HepG2 (cell line): Measurements from ENCODE around the gene GJB5. TPM values are rescaled to one million over a fixed set of nuclear protein-coding genes. Genes with fewer than 3 reads are reported as not detected.
A peak's percentile ranks its signal among the peaks of the same experiment; 100 is the strongest.

ENCODE experiments used
- ATAC-seq: fragments of 200-7000 bp; cut with Tn5 transposase; 3 replicates; pipeline ENCODE4 v1.9.1; 2020; ENCODE audit warnings: mild to moderate bottlenecking, moderate library complexity
- BruUV-seq: library from RNA; stranded (reverse); fragments of 400-500 nt; replicated peaks from 2 replicates; lab custom pipeline; 2021; lab: Mats Ljungman, UMichigan
- CTCF ChIA-PET: fragments of 300-600 bp; formaldehyde crosslinking; extraction: SDS; loops from one replicate; lab custom pipeline; 2021; ENCODE audit warnings: low total read pairs, inconsistent platforms, low intra/inter-chr PET ratio; lab: Yijun Ruan, JAX
- POLR2A ChIA-PET: fragments of 350-600 bp; sonication (Branson Sonifier 250); formaldehyde crosslinking; loops from one replicate; lab custom pipeline; 2020; ENCODE audit warnings: antibody characterized with exemption, inconsistent platforms; lab: Yijun Ruan, JAX
- DNase-seq: peaks from one replicate; pipeline ENCODE4 v3.0.0-alpha.2; 2015; ENCODE audit warnings: low spot score
- FAIRE-seq: peaks from 3 replicates; lab custom pipeline; 2011; peaks lifted over from hg19 to GRCh38; lab: Jason Lieb, UNC
- H2AFZ ChIP-seq: one replicate; pipeline ENCODE4 v1.6.1; 2011; ENCODE audit warnings: low read length, inconsistent platforms
- H3K27ac ChIP-seq: fragments of 300-600 bp; 3 replicates; pipeline ENCODE4 v1.8.0; 2011; ENCODE audit warnings: mixed run types, mild to moderate bottlenecking, mixed read lengths, low read length, inconsistent platforms; ENCODE audit not compliant: insufficient read depth; ENCODE audit errors: extremely low read length
- H3K27me3 ChIP-seq, 2 experiments: fragments of 200-600 bp in 1 of 2; 2 replicates in 1 of 2; 3 replicates in 1 of 2; pipeline versions ENCODE4 v1.6.0 to v1.8.0; 2011; ENCODE audit warnings: low read length in 2 of 2, mild to moderate bottlenecking in 2 of 2, moderate library complexity in 2 of 2, inconsistent platforms in 1 of 2; ENCODE audit not compliant: insufficient read depth in 2 of 2, control insufficient read depth in 1 of 2
- H3K36me3 ChIP-seq, 2 experiments: fragments of 200-600 bp in 1 of 2; replicated peaks in 1 of 2; 2 replicates in 1 of 2; 3 replicates in 1 of 2; pipeline versions ENCODE4 v1.5.1 to v1.8.0; 2011; ENCODE audit warnings: low read length in 2 of 2, inconsistent platforms in 1 of 2; ENCODE audit not compliant: insufficient read depth in 2 of 2, control insufficient read depth in 1 of 2
- H3K4me1 ChIP-seq: 2 replicates; pipeline ENCODE4 v1.5.1; 2012; ENCODE audit warnings: low read length, inconsistent platforms; ENCODE audit not compliant: insufficient read depth
- H3K4me2 ChIP-seq: 2 replicates; pipeline ENCODE4 v1.6.0; 2011; ENCODE audit warnings: low read depth, low read length, inconsistent platforms
- H3K4me3 ChIP-seq, 3 experiments: fragments of 200-600 bp in 1 of 3; sonication (generic), shearing (Covaris generic) in 1 of 3; replicated peaks in 1 of 3; 2 replicates each; pipeline ENCODE4 v1.5.1; 2011 to 2016; ENCODE audit warnings: low read length in 3 of 3, inconsistent platforms in 2 of 3, low read depth in 2 of 3, mild to moderate bottlenecking in 2 of 3, control low read depth in 1 of 3, mixed read lengths in 1 of 3; ENCODE audit not compliant: insufficient read depth in 1 of 3
- H3K79me2 ChIP-seq: one replicate; pipeline ENCODE4 v1.6.1; 2011; ENCODE audit warnings: low read length, inconsistent platforms; ENCODE audit not compliant: insufficient read depth
- H3K9ac ChIP-seq: 2 replicates; pipeline ENCODE4 v1.6.0; 2011; ENCODE audit warnings: mild to moderate bottlenecking, low read depth, low read length, inconsistent platforms; ENCODE audit not compliant: insufficient read depth
- H3K9me3 ChIP-seq: 2 replicates; pipeline ENCODE4 v1.5.1; 2012; ENCODE audit warnings: mild to moderate bottlenecking, low read length
- H4K20me1 ChIP-seq: 2 replicates; pipeline ENCODE4 v1.6.0; 2011; ENCODE audit warnings: inconsistent platforms, mild to moderate bottlenecking, low read length, moderate library complexity; ENCODE audit not compliant: insufficient read depth
- MED8 ChIP-seq: sonication (generic); formaldehyde crosslinking; IDR thresholded peaks from 2 replicates; pipeline ENCODE4 v1.8.1; 2023; ENCODE audit warnings: mild to moderate bottlenecking, missing genetic modification reagents; ENCODE audit not compliant: insufficient replicate concordance
- NFE2L2 ChIP-seq: fragments of 150-350 bp; IDR thresholded peaks from 2 replicates; pipeline ENCODE4 v1.6.1; 2014; ENCODE audit warnings: low read length
- PHF20 ChIP-seq: sonication (generic); formaldehyde crosslinking; IDR thresholded peaks from 2 replicates; pipeline ENCODE4 v1.5.0; 2020; ENCODE audit warnings: mild to moderate bottlenecking, missing genetic modification reagents
- SNAPC2 ChIP-seq: sonication (generic); formaldehyde crosslinking; IDR thresholded peaks from 2 replicates; pipeline ENCODE4 v1.8.1; 2022; ENCODE audit warnings: mild to moderate bottlenecking, missing genetic modification reagents
- TGIF2 ChIP-seq: IDR thresholded peaks from 2 replicates; pipeline ENCODE4 v1.6.1; 2016; ENCODE audit warnings: control low read depth, missing compliant biosample characterization
- U2AF1 ChIP-seq: fragments of 200-400 bp; formaldehyde crosslinking; optimal IDR thresholded peaks from 2 replicates; pipeline ENCODE3; 2017; ENCODE audit warnings: mild to moderate bottlenecking, low read depth, low read length
- ZNF251 ChIP-seq: sonication (generic); formaldehyde crosslinking; IDR thresholded peaks from 2 replicates; pipeline ENCODE4 v1.9.0; 2021; ENCODE audit warnings: mild to moderate bottlenecking, missing genetic modification reagents
- ZNF263 ChIP-seq: sonication (generic); formaldehyde crosslinking; IDR thresholded peaks from 2 replicates; pipeline ENCODE4 v1.4.0; 2020; ENCODE audit warnings: missing genetic modification reagents
- ZNF549 ChIP-seq: sonication (generic); formaldehyde crosslinking; IDR thresholded peaks from 2 replicates; pipeline ENCODE4 v1.5.0; 2020; ENCODE audit warnings: missing genetic modification reagents
- ZZZ3 ChIP-seq: sonication (generic); formaldehyde crosslinking; IDR thresholded peaks from 2 replicates; pipeline ENCODE4 v1.4.0; 2020; ENCODE audit warnings: missing genetic modification reagents, mild to moderate bottlenecking, borderline replicate concordance
- WGBS: methylation state at CpG from one replicate; pipeline ENCODE4 v1.1.6; 2017; ENCODE audit warnings: low lambda C conversion rate; 5-methylcytosine and 5-hydroxymethylcytosine counted together
- in situ Hi-C: cut with HindIII; loops from 2 replicates; pipeline ENCODE4 v1.10.0; 2017; ENCODE audit warnings: low pct_unique_long_range_greater_than_20kb; ENCODE audit not compliant: extremely low pct_ligation_motif_present
- intact Hi-C: fragments of 100-400 bp; cut with micrococcal nuclease; formaldehyde crosslinking; loops from one replicate; pipeline ENCODE4 v1.10.0; 2022; ENCODE audit not compliant: unreplicated experiment
- polyA plus RNA-seq, 8 experiments: library from polyadenylated mRNA; depleted of rRNA in 3 of 8; stranded (reverse) in 7 of 8; unstranded in 1 of 8; fragments of >200 nt; fragmentation: Illumina TruSeq in 4 of 8; extraction: Trizol in 4 of 8; gene quantifications; 2 replicates each; pipeline versions ENCODE4 v1.2.1 to v1.2.3, GENCODE V29; 2011 to 2016; ENCODE audit warnings: low read depth in 4 of 8, missing spikeins in 1 of 8, mixed read lengths in 1 of 8; ENCODE audit not compliant: insufficient read depth in 1 of 8
- total RNA-seq, 5 experiments: library from RNA; depleted of rRNA; stranded (reverse); fragments of >200 nt; fragmentation: Illumina TruSeq; extraction: Trizol; gene quantifications; 2 replicates each; pipeline ENCODE4 v1.2.3, GENCODE V29; 2016; ENCODE audit warnings: low read depth in 1 of 5
- TF ChIP-seq, protein P1 (sequence below): sonication (generic); formaldehyde crosslinking; IDR thresholded peaks from 2 replicates; pipeline ENCODE4 v1.4.0; 2020; ENCODE audit warnings: mild to moderate bottlenecking, missing genetic modification reagents

The GJB5 gene
- total and polyA plus RNA-seq, 2 of the 13 experiments (the other 11 are each of a cell fraction or from before 2014, with no cell fraction given), result not detected

GRCh38 chr1:34749992-34750391 lies 4.9 kb upstream of the GJB5 start:
- no peak overlapping the region for H3K4me2 ChIP-seq
- peaks cover 1 to 4% of the 10 kb centered on the region in 2 experiments; a peak in 2 of 5 replicates for H3K27me3 ChIP-seq
- H3K4me3 ChIP-seq, result no peak overlapping the region
- intact Hi-C loops, result no loop called here
- H4K20me1 ChIP-seq, result no peaks in the 10 kb centered on the region
- no peak for FAIRE-seq
- H2AFZ ChIP-seq, result no peak overlapping the region
- POLR2A ChIA-PET, result no interaction called here
- TF ChIP-seq TGIF2 (CRISPR knock-in tag) (no peak), ZNF549 (CRISPR knock-in tag) (no peak), MED8 (CRISPR knock-in tag) (no peak), ZZZ3 (CRISPR knock-in tag) (no peak), SNAPC2 (no peak), PHF20 (CRISPR knock-in tag) (no peak)
- TF ChIP-seq, protein P1, sequence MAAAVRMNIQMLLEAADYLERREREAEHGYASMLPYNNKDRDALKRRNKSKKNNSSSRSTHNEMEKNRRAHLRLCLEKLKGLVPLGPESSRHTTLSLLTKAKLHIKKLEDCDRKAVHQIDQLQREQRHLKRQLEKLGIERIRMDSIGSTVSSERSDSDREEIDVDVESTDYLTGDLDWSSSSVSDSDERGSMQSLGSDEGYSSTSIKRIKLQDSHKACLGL (CRISPR knock-in tag), result no peak
- TF ChIP-seq, all 625 proteins: peak for 0
- Histone ChIP-seq H3K4me1 (no peaks in the 10 kb centered on the region), H3K9me3 (no peaks in the 10 kb centered on the region), H3K36me3 (no peaks in the 10 kb centered on the region), H3K79me2 (no peaks in the 10 kb centered on the region), H3K9ac (no peak overlapping the region), H3K27ac (no peak overlapping the region)
- no TSS peak for BruUV-seq
- 5% methylated on average over 8 of the region's 8 CpGs for WGBS
- in situ Hi-C loops, result loop anchor here (10.0 kb wide), 3 partner anchors 205 to 1115 kb away; no protein-coding TSS in a partner anchor
- ATAC-seq (no peak), DNase-seq (no peak)
- CTCF ChIA-PET, result no interaction called here

GRCh38 chr1:34750610-34751009 lies 4.2 kb upstream of the GJB5 start:
- no peak overlapping the region for H3K9ac ChIP-seq
- ATAC-seq, result no peak
- TF ChIP-seq U2AF1 (no peak), NFE2L2 (peak; percentile 57; the same call in 1 of the 2 replicates), ZNF251 (CRISPR knock-in tag) (no peak), ZNF263 (no peak)
- TF ChIP-seq, all 625 proteins: peak for 1
- no peak overlapping the region for H2AFZ ChIP-seq
- ChIA-PET CTCF (no interaction called here), POLR2A (no interaction called here)
- no peaks in the 10 kb centered on the region for H3K36me3 ChIP-seq
- no peaks in the 10 kb centered on the region for H3K9me3 ChIP-seq
- DNase-seq (no peak), FAIRE-seq (no peak)
- in situ Hi-C loops (no loop called here), intact Hi-C loops (no loop called here)
- H3K4me3 ChIP-seq, result no peak overlapping the region
- H3K27ac ChIP-seq, result no peak overlapping the region
- H3K27me3 ChIP-seq, result peaks cover 1 to 4% of the 10 kb centered on the region in 2 experiments; a peak in 2 of 5 replicates
- no TSS peak for BruUV-seq
- no peaks in the 10 kb centered on the region for H3K79me2 ChIP-seq
- no peaks in the 10 kb centered on the region for H4K20me1 ChIP-seq
- 4% methylated on average over 5 of the region's 5 CpGs for WGBS
- no peak overlapping the region for H3K4me2 ChIP-seq
- H3K4me1 ChIP-seq, result no peaks in the 10 kb centered on the region
